ENCODE measurements around the gene KRT6A. TPM values are rescaled to one million over a fixed set of nuclear protein-coding genes. Genes with fewer than 3 reads are reported as not detected.
A peak's percentile ranks its signal among the peaks of the same experiment; 100 is the strongest.

The KRT6A gene
- total and polyA plus RNA-seq, 2 of the 8 experiments (the other 6 are each of a cell fraction or from before 2014, with no cell fraction given), result 0.11 TPM; not detected in 1

GRCh38 chr12:52452101-52452500, 41.0 kb downstream of the KRT6A start, which contains the start of gene KRT6B:
KRT6B (minus strand) TSS chr12:52452146; CDS start chr12:52452078, 68 bp downstream.
- H3K79me2 ChIP-seq (ENCODE audit: control insufficient read depth in 1 of 2, insufficient read depth in 2 of 2, low read length in 2 of 2), result no peaks in the 10 kb centered on the region
- no peak within 1 kb of the TSS for H3K27ac ChIP-seq (ENCODE audit: low read depth, low read length)
- DNase-seq (ENCODE audit: low read depth in 1 of 2, low spot score in 2 of 2) (no peak), FAIRE-seq (no peak)
- ChIA-PET CTCF (ENCODE audit: partially characterized antibody) (interaction anchor here (0.7 to 1.0 kb wide), 3 partner anchors 26 to 427 kb away, joined by 3 read pairs; no protein-coding TSS in a partner anchor), POLR2A (ENCODE audit: partially characterized antibody) (no interaction called here)
- H3K4me1 ChIP-seq (replicated peaks in 1 of 4; ENCODE audit: control insufficient read depth in 3 of 4, insufficient read depth in 4 of 4, low read length in 3 of 4), result no peaks in the 10 kb centered on the region
- H3K4me3 ChIP-seq (ENCODE audit: extremely low read depth in 1 of 4, insufficient read depth in 2 of 4, low read depth in 3 of 4, low read length in 4 of 4), result no peak within 1 kb of the TSS
- no peak within 1 kb of the TSS for H2BK20ac ChIP-seq (ENCODE audit: low read length)
- no peak within 1 kb of the TSS for H2BK12ac ChIP-seq (ENCODE audit: low read depth, low read length)
- no peak within 1 kb of the TSS for H4K5ac ChIP-seq (ENCODE audit: insufficient read length, low read depth, low read length)
- H4K91ac ChIP-seq (replicated peaks; ENCODE audit: insufficient read length, low read length), result no peak within 1 kb of the TSS
- no peak within 1 kb of the TSS for H2BK5ac ChIP-seq (ENCODE audit: low read depth, low read length)
- H3K56ac ChIP-seq (replicated peaks; ENCODE audit: insufficient read length, low read depth, low read length), result no peak within 1 kb of the TSS
- TF ChIP-seq RAD21 (IDR thresholded peaks at IDR 0.05 in 1 of 2, conservative IDR thresholded peaks at IDR 0.05 in 1 of 2; ENCODE audit: low read depth in 2 of 2, low read length in 2 of 2) (no peak), BRCA1 (IDR thresholded peaks at IDR 0.05; ENCODE audit: low read depth, low read length) (no peak), CBX8 (IDR thresholded peaks at IDR 0.05; ENCODE audit: borderline replicate concordance, low read depth, low read length) (no peak)
- H3K9me3 ChIP-seq (ENCODE audit: insufficient read depth in 2 of 2, low read depth in 1 of 2, low read length in 1 of 2), result peaks cover 5 to 6% of the 10 kb centered on the region in 2 experiments; a peak in 3 of 4 replicates
- no peaks in the 10 kb centered on the region for H4K20me1 ChIP-seq (replicated peaks in 1 of 2; ENCODE audit: control insufficient read depth in 1 of 2, insufficient read depth in 2 of 2, low read length in 2 of 2)
- H3K18ac ChIP-seq (ENCODE audit: extremely low read depth, low read length), result no peak within 1 kb of the TSS
- H3K14ac ChIP-seq (ENCODE audit: insufficient read length), result no peak within 1 kb of the TSS
- no peak within 1 kb of the TSS for H3K23ac ChIP-seq (ENCODE audit: insufficient read length)
- H3K79me1 ChIP-seq (ENCODE audit: low read depth, low read length), result no peaks in the 10 kb centered on the region
- no peaks in the 10 kb centered on the region for H3K23me2 ChIP-seq (ENCODE audit: low read depth, low read length)
- H3K9ac ChIP-seq (replicated peaks in 1 of 4; ENCODE audit: extremely low read depth in 1 of 4, low read depth in 3 of 4, low read length in 3 of 4), result no peak within 1 kb of the TSS
- H3K36me3 ChIP-seq (ENCODE audit: control insufficient read depth in 2 of 4, insufficient read depth in 4 of 4, low read length in 3 of 4), result no peaks in the 10 kb centered on the region
- H3K4ac ChIP-seq (replicated peaks; ENCODE audit: insufficient read length, low read depth, low read length), result no peak within 1 kb of the TSS
- no peak within 1 kb of the TSS for H2AFZ ChIP-seq (ENCODE audit: low read length)
- no peak within 1 kb of the TSS for H3K4me2 ChIP-seq (ENCODE audit: insufficient read depth in 1 of 2, low read depth in 2 of 2, low read length in 2 of 2)
- no peak within 1 kb of the TSS for H2BK15ac ChIP-seq (ENCODE audit: low read length)
- H3K27me3 ChIP-seq (replicated peaks in 1 of 4; ENCODE audit: control insufficient read depth in 3 of 4, extremely low read depth in 1 of 4, insufficient read depth in 3 of 4, low read length in 3 of 4), result no peaks in the 10 kb centered on the region
- 0 out of 2 replicates have a peak within 1 kb of the TSS, but pooled peaks have one; percentile 3 for H2AK5ac ChIP-seq (ENCODE audit: low read depth, low read length)
- H4K8ac ChIP-seq (ENCODE audit: extremely low read depth, insufficient read depth, low read length), result no peak within 1 kb of the TSS
- 89% methylated on average over 6 of the region's 6 CpGs; no CpG with 5 or more reads in 1 of the 2 experiments for whole genome bisulfite sequencing, 2 experiments (ENCODE audit: extremely low coverage in 1 of 2, insufficient coverage in 1 of 2, insufficient read length in 1 of 2, insufficient replicate concordance in 2 of 2, low coverage in 1 of 2, low lambda C conversion rate in 2 of 2, missing lambda C conversion rate in 1 of 2)
- H2BK120ac ChIP-seq (replicated peaks; ENCODE audit: low read depth, low read length), result no peak within 1 kb of the TSS
